GM21367 (cell line): ENCODE measurements around the gene PPP1R8.

Experiments
- ATAC-seq: cut with Tn5 transposase; IDR thresholded peaks from one replicate; pipeline ENCODE4 v1.9.1; 2021; ENCODE audit not compliant: unreplicated experiment

Gene PPP1R8

DNA sequence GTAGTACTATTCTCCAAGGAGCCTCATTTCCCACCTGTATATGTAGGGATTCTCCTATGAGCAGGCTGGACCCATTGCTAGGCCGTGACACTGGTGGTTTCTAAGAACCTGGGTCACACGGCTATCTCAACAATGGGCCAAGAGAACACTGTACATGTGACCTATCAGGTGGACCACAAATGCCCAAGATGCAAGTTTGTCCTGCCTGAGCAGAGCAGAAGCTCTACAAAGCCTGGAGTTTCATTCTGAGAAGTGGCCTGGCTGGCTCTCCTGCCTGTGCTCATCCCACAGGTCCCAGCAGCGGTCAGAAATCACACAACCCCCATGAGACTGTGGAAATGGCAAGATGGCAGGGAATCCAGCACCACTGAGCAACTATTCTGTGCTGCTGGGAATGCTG lies 58.9 kb downstream of the PPP1R8 start:
- no peak for ATAC-seq

DNA sequence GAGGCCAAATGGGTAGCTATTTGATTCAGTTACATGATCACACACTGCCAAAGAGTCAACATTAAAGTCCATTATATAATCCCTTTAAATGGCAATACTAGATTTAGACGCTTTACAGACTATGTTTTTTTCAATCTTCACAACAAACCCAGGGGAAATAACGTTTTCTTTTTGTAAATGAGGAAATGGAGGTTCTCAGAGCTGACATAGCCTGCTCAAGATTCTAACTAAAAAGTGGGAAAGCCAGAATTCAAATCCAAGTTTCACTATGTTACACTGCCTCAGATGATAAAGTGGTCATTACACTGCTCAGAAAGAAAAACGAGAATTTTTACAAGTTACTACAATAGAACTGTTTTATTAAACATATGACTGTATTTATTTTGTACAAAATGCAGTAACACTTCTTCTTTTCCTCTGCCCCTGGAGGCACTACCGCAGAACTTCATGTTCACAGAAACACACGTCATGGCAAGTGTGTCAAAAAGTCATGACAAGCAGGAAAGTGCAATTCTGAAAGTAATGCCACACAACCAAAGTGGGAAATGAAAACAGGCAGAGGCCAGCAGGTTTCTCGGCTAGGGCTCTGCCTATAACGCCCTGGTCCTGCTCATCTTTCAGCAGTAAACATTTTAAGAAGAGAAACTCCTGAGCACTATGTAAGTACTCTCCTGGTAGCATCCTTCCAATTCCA lies 60.8 kb downstream of the PPP1R8 start:
- ATAC-seq = peak; percentile 39

DNA sequence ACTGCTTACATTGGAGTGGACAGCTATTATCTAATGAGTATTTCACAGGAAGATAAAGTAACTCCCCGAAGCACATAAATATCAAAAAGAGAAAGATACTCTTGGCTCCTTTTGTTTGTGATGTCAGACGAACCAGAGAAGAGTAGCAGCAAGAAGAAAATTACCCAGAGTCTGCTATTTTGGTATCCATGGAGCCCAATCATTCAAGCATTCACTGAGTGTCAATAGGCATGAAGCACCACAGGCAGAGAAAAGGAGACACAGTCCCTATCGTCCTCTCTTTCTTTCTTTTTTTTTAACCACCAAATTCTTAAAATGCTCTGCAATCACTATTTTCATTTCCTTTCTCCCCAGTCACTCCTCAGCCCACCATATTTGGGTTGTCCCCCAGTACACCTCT lies 63.9 kb downstream of the PPP1R8 start:
- ATAC-seq = no peak
